Germinal center (tissue), 1 donor: ENCODE results near the gene COL28A1.

Experiments
- DNase-seq: peaks from one replicate; pipeline ENCODE4 v3.0.0; 2012; ENCODE audit warnings: mixed read lengths, low spot score

The COL28A1 gene

GRCh38 chr7:7535691-7536090 lies at the start of gene COL28A1:
COL28A1 (minus strand) TSS chr7:7535873; CDS start chr7:7532875, 2,998 bp downstream.
- DNase-seq = no peak

GRCh38 chr7:7584653-7585052 lies 49.0 kb upstream of the COL28A1 start:
- no peak for DNase-seq

GRCh38 chr7:7583731-7584130 lies 48.1 kb upstream of the COL28A1 start:
- DNase-seq = no peak

- DNase-seq = no peak
These were observed 46.9 kb upstream of the COL28A1 start for GRCh38 chr7:7582596-7582995.

- no peak for DNase-seq
These were observed 46.0 kb upstream of the COL28A1 start for GRCh38 chr7:7581531-7582179.

GRCh38 chr7:7579638-7580037 lies 44.0 kb upstream of the COL28A1 start:
- no peak for DNase-seq

- DNase-seq = no peak
These were observed 42.2 kb upstream of the COL28A1 start for GRCh38 chr7:7577888-7578287.

GRCh38 chr7:7576344-7576743 lies 40.7 kb upstream of the COL28A1 start:
- DNase-seq = no peak

GRCh38 chr7:7573701-7574100 lies 38.0 kb upstream of the COL28A1 start:
- no peak for DNase-seq

GRCh38 chr7:7570584-7570983 lies 34.9 kb upstream of the COL28A1 start:
- DNase-seq = no peak

GRCh38 chr7:7569615-7570014 lies 33.9 kb upstream of the COL28A1 start:
- peak; percentile 23 for DNase-seq

- DNase-seq = peak; percentile 72
These were observed 33.4 kb upstream of the COL28A1 start for GRCh38 chr7:7569081-7569527.

- peak; percentile 7 for DNase-seq
These were observed 32.9 kb upstream of the COL28A1 start for GRCh38 chr7:7568553-7568952.

- peak; percentile 26 for DNase-seq
These were observed 32.3 kb upstream of the COL28A1 start for GRCh38 chr7:7567898-7568531.

- peak; percentile 94 for DNase-seq
These were observed 31.3 kb upstream of the COL28A1 start, which contains the start of gene MIOS for GRCh38 chr7:7566651-7567611. MIOS (plus strand) TSS chr7:7566884; CDS start chr7:7572476, 5,592 bp downstream.

- DNase-seq = peak; percentile 7
These were observed 30.3 kb upstream of the COL28A1 start for GRCh38 chr7:7565746-7566650.

GRCh38 chr7:7565018-7565680 lies 29.5 kb upstream of the COL28A1 start:
- DNase-seq = no peak

- no peak for DNase-seq
These were observed 28.7 kb upstream of the COL28A1 start for GRCh38 chr7:7564323-7564780.

GRCh38 chr7:7563813-7564212 lies 28.1 kb upstream of the COL28A1 start:
- no peak for DNase-seq

GRCh38 chr7:7563269-7563668 lies 27.6 kb upstream of the COL28A1 start:
- no peak for DNase-seq

- DNase-seq = no peak
These were observed 27.1 kb upstream of the COL28A1 start for GRCh38 chr7:7562736-7563135.
